MCF 10A (cell line): Measurements from ENCODE around the gene ZNF24. TPM values are rescaled to one million over a fixed set of nuclear protein-coding genes. Genes with fewer than 3 reads are reported as not detected.

Source experiments
- BruUV-seq: library from RNA; stranded (reverse); fragments of 400-500 nt; replicated peaks from 2 replicates; lab custom pipeline; 2021; lab: Mats Ljungman, UMichigan
- CTCF ChIA-PET: fragments of 300-600 bp; sonication (Branson Sonifier 250); formaldehyde crosslinking; extraction: SDS; loops from one replicate; lab custom pipeline; 2021; ENCODE audit warnings: antibody characterized with exemption, inconsistent platforms; lab: Yijun Ruan, JAX
- POLR2A ChIA-PET: fragments of 300-600, 350-650 bp; sonication (Branson Sonifier 250); formaldehyde crosslinking; extraction: SDS; loops from one replicate; lab custom pipeline; 2020; ENCODE audit warnings: antibody characterized with exemption, inconsistent platforms; lab: Yijun Ruan, JAX
- DNase-seq: peaks from one replicate; pipeline ENCODE4 v3.0.0-alpha.2; 2018; ENCODE audit not compliant: unreplicated experiment
- H3K27ac Mint-ChIP-seq: one replicate; pipeline ENCODE4 v1.8.0; 2022; ENCODE audit warnings: mild to moderate bottlenecking, low read depth, mixed read lengths; ENCODE audit not compliant: unreplicated experiment
- H3K27me3 Mint-ChIP-seq: one replicate; pipeline ENCODE4 v1.8.0; 2022; ENCODE audit warnings: mixed read lengths; ENCODE audit not compliant: insufficient read depth, unreplicated experiment
- H3K36me3 Mint-ChIP-seq: one replicate; pipeline ENCODE4 v1.8.0; 2022; ENCODE audit warnings: mild to moderate bottlenecking, moderate library complexity, mixed read lengths; ENCODE audit not compliant: insufficient read depth, unreplicated experiment
- H3K4me1 Mint-ChIP-seq: one replicate; pipeline ENCODE4 v1.8.0; 2022; ENCODE audit warnings: mixed read lengths; ENCODE audit not compliant: insufficient read depth, unreplicated experiment
- H3K4me3 Mint-ChIP-seq: one replicate; pipeline ENCODE4 v1.8.0; 2022; ENCODE audit warnings: mild to moderate bottlenecking, moderate library complexity, mixed read lengths; ENCODE audit not compliant: unreplicated experiment
- H3K9me3 Mint-ChIP-seq: one replicate; pipeline ENCODE4 v1.8.0; 2022; ENCODE audit warnings: mixed read lengths; ENCODE audit not compliant: unreplicated experiment
- intact Hi-C: fragments of 100-400 bp; cut with micrococcal nuclease; formaldehyde crosslinking; loops from 2 replicates; pipeline ENCODE4 v1.14.1; 2022
- total RNA-seq: library from RNA; stranded (reverse); gene quantifications from 2 replicates; pipeline ENCODE4 v1.2.3, GENCODE V29; 2022
- TF ChIP-seq, protein P1 (sequence below): fragments of 200-600 bp; IDR thresholded peaks from one replicate; pipeline ENCODE4 v1.8.0; 2022; ENCODE audit warnings: antibody characterized with exemption, mild to moderate bottlenecking; ENCODE audit not compliant: unreplicated experiment

ZNF24 gene
- total RNA-seq, 1 experiment from 2014 or later: 39.1 TPM

DNA sequence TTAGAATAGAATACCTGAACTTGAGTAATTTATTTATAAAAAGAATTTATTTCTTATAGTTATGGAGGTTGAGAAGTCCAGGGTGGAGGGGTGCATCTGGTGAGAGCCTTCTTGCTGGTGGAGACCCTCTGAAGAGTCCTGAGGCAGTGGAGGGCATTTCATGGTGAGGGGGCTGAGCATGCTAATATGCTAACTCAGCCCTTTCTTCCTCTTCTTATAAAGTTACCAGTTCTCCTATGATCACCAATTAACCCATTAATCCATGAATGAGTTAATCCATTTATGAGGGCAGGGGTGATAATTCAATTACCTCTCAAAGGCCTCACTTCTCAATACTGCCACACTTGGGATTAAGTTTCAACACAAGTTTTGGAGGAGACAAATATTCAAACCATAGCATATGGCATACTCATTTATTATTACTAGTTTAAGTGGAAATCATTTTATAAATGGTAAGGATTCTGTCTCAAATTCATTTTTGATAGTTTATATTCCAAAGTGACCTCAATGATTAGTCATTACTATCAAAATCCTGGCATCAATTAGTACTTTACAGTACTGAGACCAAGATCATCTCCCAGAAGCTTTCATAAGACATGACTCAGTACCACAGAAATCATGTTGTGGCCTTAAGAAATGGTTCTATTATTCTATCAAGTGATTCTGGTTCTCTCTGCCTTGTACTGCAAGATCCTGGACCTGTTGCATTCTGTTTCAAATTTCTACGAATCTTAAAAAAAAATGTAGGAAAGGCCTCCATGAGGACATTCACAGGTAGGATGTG is 27.4 kb upstream of the ZNF24 start:
- peak; percentile 11 for DNase-seq
- no peaks in the 10 kb centered on the region for H3K27me3 Mint-ChIP-seq
- BruUV-seq: no TSS peak
- H3K4me3 Mint-ChIP-seq: no peak overlapping the region
- no peaks in the 10 kb centered on the region for H3K9me3 Mint-ChIP-seq
- H3K4me1 Mint-ChIP-seq: no peaks in the 10 kb centered on the region
- CTCF ChIA-PET: interaction anchor here (1.1 to 1.3 kb wide), 2 partner anchors 10 to 141 kb away, joined by 3 read pairs; no protein-coding TSS in a partner anchor
- no peak overlapping the region for H3K27ac Mint-ChIP-seq
- no peaks in the 10 kb centered on the region for H3K36me3 Mint-ChIP-seq
- TF ChIP-seq, protein P1, sequence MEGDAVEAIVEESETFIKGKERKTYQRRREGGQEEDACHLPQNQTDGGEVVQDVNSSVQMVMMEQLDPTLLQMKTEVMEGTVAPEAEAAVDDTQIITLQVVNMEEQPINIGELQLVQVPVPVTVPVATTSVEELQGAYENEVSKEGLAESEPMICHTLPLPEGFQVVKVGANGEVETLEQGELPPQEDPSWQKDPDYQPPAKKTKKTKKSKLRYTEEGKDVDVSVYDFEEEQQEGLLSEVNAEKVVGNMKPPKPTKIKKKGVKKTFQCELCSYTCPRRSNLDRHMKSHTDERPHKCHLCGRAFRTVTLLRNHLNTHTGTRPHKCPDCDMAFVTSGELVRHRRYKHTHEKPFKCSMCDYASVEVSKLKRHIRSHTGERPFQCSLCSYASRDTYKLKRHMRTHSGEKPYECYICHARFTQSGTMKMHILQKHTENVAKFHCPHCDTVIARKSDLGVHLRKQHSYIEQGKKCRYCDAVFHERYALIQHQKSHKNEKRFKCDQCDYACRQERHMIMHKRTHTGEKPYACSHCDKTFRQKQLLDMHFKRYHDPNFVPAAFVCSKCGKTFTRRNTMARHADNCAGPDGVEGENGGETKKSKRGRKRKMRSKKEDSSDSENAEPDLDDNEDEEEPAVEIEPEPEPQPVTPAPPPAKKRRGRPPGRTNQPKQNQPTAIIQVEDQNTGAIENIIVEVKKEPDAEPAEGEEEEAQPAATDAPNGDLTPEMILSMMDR: no peak
- POLR2A ChIA-PET: no interaction called here
- intact Hi-C loops: no loop called here

DNA sequence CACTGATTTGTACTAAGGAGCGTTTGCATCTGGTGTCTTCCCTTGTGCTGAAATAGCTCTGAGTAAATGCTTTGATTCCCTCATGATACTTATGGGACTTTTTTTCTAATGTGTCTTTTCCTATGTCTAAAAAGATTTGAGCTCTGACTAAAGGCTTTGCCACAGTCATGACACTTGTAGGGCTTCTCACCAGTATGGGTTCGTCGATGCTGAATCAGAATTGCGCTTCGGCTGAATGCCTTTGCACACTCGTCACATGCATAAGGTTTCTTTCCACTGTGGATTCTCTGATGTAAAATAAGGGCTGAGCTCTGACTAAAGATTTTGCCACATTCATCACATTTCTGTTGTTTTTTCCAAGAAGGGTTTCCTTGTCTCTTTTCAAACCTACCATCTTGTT is 24.9 kb upstream of the ZNF24 start:
- no TSS peak for BruUV-seq
- Mint-ChIP-seq H3K4me1 (no peaks in the 10 kb centered on the region), H3K27me3 (no peaks in the 10 kb centered on the region), H3K36me3 (no peaks in the 10 kb centered on the region), H3K27ac (no peak overlapping the region), H3K4me3 (no peak overlapping the region), H3K9me3 (no peaks in the 10 kb centered on the region)
- intact Hi-C loops: no loop called here
- POLR2A ChIA-PET: no interaction called here
- no peak for DNase-seq
- CTCF ChIA-PET: interaction anchor here (1.0 to 1.3 kb wide), 2 partner anchors 12 to 137 kb away, joined by 3 to 5 read pairs; no protein-coding TSS in a partner anchor
- TF ChIP-seq, protein P1: no peak

DNA sequence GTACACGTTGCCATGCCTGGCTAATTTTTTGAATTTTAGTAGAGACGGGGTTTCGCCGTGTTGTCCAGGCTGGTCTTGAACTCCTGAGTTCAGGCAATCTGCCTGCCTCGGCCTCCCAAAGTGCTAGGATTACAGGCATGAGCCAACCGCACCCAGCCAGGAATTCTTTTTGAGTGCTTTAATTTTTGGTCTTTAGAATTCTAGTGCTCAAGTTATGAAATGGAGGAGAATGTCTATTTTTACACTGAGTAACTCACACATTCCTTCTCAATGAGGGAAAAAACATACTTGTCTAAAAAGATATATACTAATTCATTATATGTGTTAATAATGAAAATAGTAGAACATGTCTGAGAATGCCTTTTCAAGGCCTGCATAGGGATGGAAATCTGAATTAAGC is 24.4 kb upstream of the ZNF24 start:
- CTCF ChIA-PET: interaction anchor here (1.0 to 1.3 kb wide), 2 partner anchors 12 to 137 kb away, joined by 3 to 5 read pairs; no protein-coding TSS in a partner anchor
- H3K36me3 Mint-ChIP-seq: no peaks in the 10 kb centered on the region
- no TSS peak for BruUV-seq
- POLR2A ChIA-PET: no interaction called here
- H3K27ac Mint-ChIP-seq: no peak overlapping the region
- H3K4me3 Mint-ChIP-seq: no peak overlapping the region
- H3K27me3 Mint-ChIP-seq: no peaks in the 10 kb centered on the region
- no peaks in the 10 kb centered on the region for H3K4me1 Mint-ChIP-seq
- intact Hi-C loops: no loop called here
- DNase-seq: no peak
- no peaks in the 10 kb centered on the region for H3K9me3 Mint-ChIP-seq
- TF ChIP-seq, protein P1: no peak

DNA sequence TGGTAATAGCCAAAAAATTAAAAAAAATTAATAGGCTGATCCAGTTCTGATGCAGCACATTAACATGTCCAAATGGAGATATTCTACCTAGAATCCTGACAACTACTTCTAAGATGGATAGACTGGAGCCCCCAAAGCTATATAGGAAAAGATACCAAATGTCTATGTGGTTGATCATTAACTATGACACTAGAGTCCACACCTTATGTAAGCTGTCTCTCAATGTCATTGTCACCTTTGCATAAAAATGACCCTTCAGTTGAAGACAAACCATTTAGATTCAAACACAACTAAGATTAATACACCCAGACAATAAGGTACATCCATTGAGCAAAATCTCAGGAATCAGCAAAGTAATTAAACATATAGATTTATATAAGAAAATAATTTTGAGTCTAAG is 18.3 kb upstream of the ZNF24 start:
- TF ChIP-seq, protein P1: no peak
- H3K27ac Mint-ChIP-seq: no peak overlapping the region
- no TSS peak for BruUV-seq
- H3K36me3 Mint-ChIP-seq: no peaks in the 10 kb centered on the region
- H3K27me3 Mint-ChIP-seq: no peaks in the 10 kb centered on the region
- no peak overlapping the region for H3K4me3 Mint-ChIP-seq
- CTCF ChIA-PET: interaction anchor here (1.2 to 2.1 kb wide), 2 partner anchors 9 to 132 kb away, joined by 3 to 7 read pairs; no protein-coding TSS in a partner anchor
- intact Hi-C loops: no loop called here
- H3K9me3 Mint-ChIP-seq: no peaks in the 10 kb centered on the region
- no peaks in the 10 kb centered on the region for H3K4me1 Mint-ChIP-seq
- POLR2A ChIA-PET: no interaction called here
- DNase-seq: no peak
